ENCODE measurements around the gene SYNC. TPM values are rescaled to one million over a fixed set of nuclear protein-coding genes. Genes with fewer than 3 reads are reported as not detected.

Gene SYNC
- total RNA-seq, 6 donors from 2014 or later: 12.0 to 33.5 (median 25.8) TPM

DNA sequence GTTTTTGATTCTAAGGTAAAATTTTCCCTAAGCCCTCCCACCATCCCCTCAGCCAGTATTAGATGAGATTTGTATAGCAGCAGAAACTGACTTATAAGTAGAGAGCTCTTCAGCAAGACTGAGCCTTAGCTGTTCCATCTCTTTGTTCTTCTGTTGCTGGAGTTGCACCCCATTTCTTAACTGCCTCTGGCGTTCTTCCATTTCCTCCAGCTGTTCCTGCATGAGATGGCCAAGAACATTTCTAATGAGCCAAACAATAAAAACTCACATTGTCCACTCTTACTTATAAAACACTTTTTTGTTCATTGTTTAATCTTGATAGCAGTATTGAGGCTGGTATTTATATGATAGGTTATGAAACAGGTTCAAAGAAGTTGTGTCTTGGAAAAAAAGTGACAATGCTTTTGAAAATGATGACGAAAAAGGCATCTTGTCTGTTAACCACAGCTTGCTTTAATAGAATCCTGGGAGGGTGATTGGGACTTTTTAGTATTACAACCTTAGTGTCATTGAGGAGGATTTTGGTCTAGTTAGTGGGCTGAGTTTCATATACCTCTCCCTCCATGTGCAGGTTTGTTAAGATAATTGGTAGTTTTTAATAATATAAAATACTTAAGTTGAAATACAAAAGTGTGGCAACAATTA is 18.3 kb downstream of the SYNC start:
- Histone ChIP-seq H3K27me3 (no peaks in the 10 kb centered on the region), H3K9me3 (no peaks in the 10 kb centered on the region), H3K36me3 (peaks cover 5 to 65% (median 31%) of the 10 kb centered on the region in 4 donors), H3K27ac (peak overlapping the region in 3 of 4 donors; percentile 5 to 51 (median 32)), H3K4me3 (no peak overlapping the region), H3K4me1 (peaks cover 8 to 37% (median 21%) of the 10 kb centered on the region in 4 donors)
- peak in 1 of 2 donors; percentile 35 for DNase-seq
- 39 to 40% methylated on average over 2 of the region's 2 CpGs for WGBS, 2 donors
- ATAC-seq (ENCODE audit: low FRiP score in 2 of 2): no peak
- peak in 1 of 2 donors; percentile 9 for TF ChIP-seq POLR2AphosphoS5 (IDR thresholded peaks at IDR 0.05)
- TF ChIP-seq, protein P1, sequence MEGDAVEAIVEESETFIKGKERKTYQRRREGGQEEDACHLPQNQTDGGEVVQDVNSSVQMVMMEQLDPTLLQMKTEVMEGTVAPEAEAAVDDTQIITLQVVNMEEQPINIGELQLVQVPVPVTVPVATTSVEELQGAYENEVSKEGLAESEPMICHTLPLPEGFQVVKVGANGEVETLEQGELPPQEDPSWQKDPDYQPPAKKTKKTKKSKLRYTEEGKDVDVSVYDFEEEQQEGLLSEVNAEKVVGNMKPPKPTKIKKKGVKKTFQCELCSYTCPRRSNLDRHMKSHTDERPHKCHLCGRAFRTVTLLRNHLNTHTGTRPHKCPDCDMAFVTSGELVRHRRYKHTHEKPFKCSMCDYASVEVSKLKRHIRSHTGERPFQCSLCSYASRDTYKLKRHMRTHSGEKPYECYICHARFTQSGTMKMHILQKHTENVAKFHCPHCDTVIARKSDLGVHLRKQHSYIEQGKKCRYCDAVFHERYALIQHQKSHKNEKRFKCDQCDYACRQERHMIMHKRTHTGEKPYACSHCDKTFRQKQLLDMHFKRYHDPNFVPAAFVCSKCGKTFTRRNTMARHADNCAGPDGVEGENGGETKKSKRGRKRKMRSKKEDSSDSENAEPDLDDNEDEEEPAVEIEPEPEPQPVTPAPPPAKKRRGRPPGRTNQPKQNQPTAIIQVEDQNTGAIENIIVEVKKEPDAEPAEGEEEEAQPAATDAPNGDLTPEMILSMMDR (IDR thresholded peaks at IDR 0.05): no peak

DNA sequence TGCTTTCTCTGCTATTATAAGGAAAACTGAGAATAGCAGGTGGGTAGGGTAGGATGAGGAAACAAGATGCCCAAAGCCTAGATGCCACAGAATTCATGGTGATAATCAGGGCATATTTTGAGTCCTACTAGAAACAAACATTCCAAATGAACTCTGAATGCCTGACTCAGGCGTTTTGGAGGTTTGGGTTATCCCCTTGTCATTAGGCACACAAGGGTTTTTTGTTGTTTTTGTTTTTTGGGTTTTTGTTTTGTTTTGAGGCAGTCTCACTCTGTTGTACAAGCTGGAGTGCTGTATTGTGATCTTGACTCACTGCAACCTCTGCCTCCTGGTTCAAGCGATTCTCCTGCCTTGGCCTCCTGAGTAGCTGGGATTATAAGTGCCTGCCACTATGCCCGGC is 19.2 kb downstream of the SYNC start:
- no peak for DNase-seq
- H3K27me3 ChIP-seq: no peaks in the 10 kb centered on the region

DNA sequence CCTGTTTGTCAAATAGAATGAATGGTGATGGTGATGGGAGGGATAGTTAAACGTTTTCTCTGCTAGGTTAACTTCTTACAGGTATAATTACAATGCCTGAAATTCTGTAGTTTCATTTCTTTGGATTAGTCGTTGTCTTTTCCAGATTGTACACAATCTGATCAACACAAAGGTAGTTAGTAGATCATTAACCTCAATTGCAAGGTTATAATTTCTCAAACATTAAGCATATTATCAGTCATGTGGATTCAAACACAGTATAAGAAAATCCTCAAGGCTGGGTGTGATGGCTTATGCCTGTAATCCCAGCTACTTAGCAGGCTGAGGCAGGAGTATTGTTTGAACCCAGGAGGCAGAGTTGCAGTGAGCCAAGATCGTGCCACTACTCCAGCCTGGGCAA is 20.6 kb downstream of the SYNC start:
- DNase-seq (no peak), ATAC-seq (ENCODE audit: low FRiP score in 2 of 2) (no peak)
- H3K4me3 ChIP-seq: no peak overlapping the region
- H3K9me3 ChIP-seq: no peaks in the 10 kb centered on the region
- 50 to 68% methylated on average over 3 of the region's 3 CpGs for WGBS, 2 donors
- peaks cover 8 to 37% (median 23%) of the 10 kb centered on the region in 4 donors for H3K4me1 ChIP-seq
- H3K36me3 ChIP-seq: peaks cover 5 to 86% (median 37%) of the 10 kb centered on the region in 4 donors
- no peaks in the 10 kb centered on the region for H3K27me3 ChIP-seq
- H3K27ac ChIP-seq: peak overlapping the region in 3 of 4 donors; percentile 14 to 59 (median 45)
- no peak for TF ChIP-seq EP300 (IDR thresholded peaks at IDR 0.05)
- no peak for TF ChIP-seq POLR2A (IDR thresholded peaks at IDR 0.05)
- TF ChIP-seq POLR2AphosphoS5 (IDR thresholded peaks at IDR 0.05): no peak
- TF ChIP-seq, protein P1 (IDR thresholded peaks at IDR 0.05): no peak

More for the DNA sequence above, 19.2 kb downstream of the SYNC start:
- Histone ChIP-seq H3K9me3 (no peaks in the 10 kb centered on the region), H3K4me1 (peaks cover 8 to 37% (median 21%) of the 10 kb centered on the region in 4 donors), H3K4me3 (no peak overlapping the region), H3K36me3 (peaks cover 5 to 73% (median 35%) of the 10 kb centered on the region in 4 donors), H3K27ac (peak overlapping the region in 3 of 4 donors; percentile 5 to 32 (median 11))
- 78 to 83% methylated on average over 3 of the region's 3 CpGs for WGBS, 2 donors
- TF ChIP-seq POLR2A (IDR thresholded peaks at IDR 0.05): no peak
- TF ChIP-seq, protein P1 (IDR thresholded peaks at IDR 0.05): no peak
- TF ChIP-seq EP300 (IDR thresholded peaks at IDR 0.05): no peak
- no peak for TF ChIP-seq POLR2AphosphoS5 (IDR thresholded peaks at IDR 0.05)
- no peak for ATAC-seq (ENCODE audit: low FRiP score in 2 of 2)

DNA sequence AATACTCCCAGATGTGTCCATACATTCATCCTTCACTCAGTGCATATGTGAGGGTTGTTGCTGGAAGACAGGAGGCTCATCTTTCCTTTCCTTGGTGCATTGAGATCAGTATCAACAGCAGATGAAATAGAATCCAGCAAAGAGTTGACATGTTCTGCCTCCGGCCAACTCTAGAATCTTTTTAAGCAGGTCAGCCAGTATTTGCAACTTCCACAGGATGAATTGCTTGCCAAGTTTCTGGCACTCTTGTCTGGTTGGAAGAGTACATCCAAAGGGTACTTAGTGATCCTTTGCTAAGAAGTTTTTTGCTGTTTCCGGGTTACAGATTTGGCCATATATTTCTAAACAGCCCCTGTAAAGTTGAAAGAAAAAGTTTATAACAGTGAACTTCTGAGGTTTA is 21.1 kb downstream of the SYNC start:
- Histone ChIP-seq H3K27ac (peak overlapping the region in 3 of 4 donors; percentile 14 to 59 (median 45)), H3K4me1 (peaks cover 8 to 37% (median 23%) of the 10 kb centered on the region in 4 donors), H3K27me3 (no peaks in the 10 kb centered on the region), H3K4me3 (no peak overlapping the region), H3K9me3 (no peaks in the 10 kb centered on the region), H3K36me3 (peaks cover 5 to 86% (median 40%) of the 10 kb centered on the region in 4 donors)
- ATAC-seq (ENCODE audit: low FRiP score in 2 of 2): no peak
- WGBS, 2 donors: 38 to 60% methylated on average over 2 of the region's 2 CpGs
- peak in 1 of 2 donors; percentile 61 for DNase-seq
- no peak for TF ChIP-seq POLR2AphosphoS5 (IDR thresholded peaks at IDR 0.05)
- no peak for TF ChIP-seq POLR2A (IDR thresholded peaks at IDR 0.05)
- no peak for TF ChIP-seq EP300 (IDR thresholded peaks at IDR 0.05)
- TF ChIP-seq, protein P1 (IDR thresholded peaks at IDR 0.05): no peak
